ENCODE data around the gene MID2. TPM values are rescaled to one million over a fixed set of nuclear protein-coding genes. Genes with fewer than 3 reads are reported as not detected.

MID2 gene
- total RNA-seq, 1 experiment from 2014 or later = 5.1 TPM

DNA sequence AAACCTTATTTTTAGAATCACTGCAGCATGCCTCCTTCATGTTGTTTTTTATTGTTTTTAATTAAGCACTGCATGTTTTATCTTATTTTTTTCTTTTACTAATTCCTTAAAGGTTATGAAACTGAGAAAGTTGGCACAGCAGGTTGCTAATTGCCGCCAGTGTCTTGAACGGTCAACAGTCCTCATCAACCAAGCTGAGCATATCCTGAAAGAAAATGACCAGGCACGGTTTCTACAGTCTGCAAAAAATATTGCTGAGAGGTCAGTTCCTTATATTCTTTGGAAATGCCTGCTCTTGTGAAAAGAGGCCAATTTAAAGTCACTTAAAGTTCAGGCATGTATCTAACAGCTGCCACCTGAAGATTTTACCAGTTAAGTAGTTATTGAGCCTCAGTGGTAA lies 79.7 kb downstream of the MID2 start:
- no peaks in the 10 kb centered on the region for H3K36me3 ChIP-seq (ENCODE audit: control insufficient read depth in 1 of 2, insufficient read depth in 2 of 2, low read length in 2 of 2)
- POLR2A ChIA-PET = no interaction called here
- intact Hi-C loops (cut with micrococcal nuclease) = no loop called here
- no peaks in the 10 kb centered on the region for H3K4me1 ChIP-seq (ENCODE audit: control insufficient read depth in 1 of 2, insufficient read depth in 2 of 2, low read length in 2 of 2)
- RAD21 ChIA-PET (ENCODE audit: low non-redundant PET in 1 of 2, low total read pairs in 2 of 2, uncharacterized antibody in 2 of 2, unreplicated experiment in 2 of 2) = no interaction called here
- no peak overlapping the region for H3K9ac ChIP-seq (ENCODE audit: low read length)
- H3K27me3 ChIP-seq (ENCODE audit: insufficient read depth, low read length) = no peaks in the 10 kb centered on the region
- no peaks in the 10 kb centered on the region for H3K9me3 ChIP-seq (ENCODE audit: control insufficient read depth in 1 of 2, insufficient read depth in 1 of 2, low read depth in 1 of 2, low read length in 2 of 2)
- no peak overlapping the region for H3K4me2 ChIP-seq (ENCODE audit: low read length)
- no peak overlapping the region for H3K27ac ChIP-seq (ENCODE audit: low read depth, low read length)
- CTCF ChIA-PET = no interaction called here
- ATAC-seq (no peak), DNase-seq (ENCODE audit: low read depth, low spot score) (no peak)
- no peaks in the 10 kb centered on the region for H4K20me1 ChIP-seq (ENCODE audit: insufficient read depth)
- no peak overlapping the region for H2AFZ ChIP-seq (ENCODE audit: low read depth, low read length, poor library complexity, severe bottlenecking)
- TF ChIP-seq CEBPB (IDR thresholded peaks at IDR 0.05; ENCODE audit: low read depth) (no peak), POLR2AphosphoS5 (IDR thresholded peaks at IDR 0.05; ENCODE audit: low read depth, low read length) (no peak), EZH2 (IDR thresholded peaks at IDR 0.05) (no peak), ZFX (IDR thresholded peaks at IDR 0.05) (no peak), CBX3 (IDR thresholded peaks at IDR 0.05; ENCODE audit: low read depth) (no peak), TCF7L2 (IDR thresholded peaks at IDR 0.05; ENCODE audit: borderline replicate concordance, extremely low read depth, insufficient read depth, insufficient read length) (no peak), POLR2A (IDR thresholded peaks at IDR 0.05; ENCODE audit: borderline replicate concordance, extremely low read depth, insufficient read depth, insufficient read length) (no peak), EZH2phosphoT487 (IDR thresholded peaks at IDR 0.05; ENCODE audit: borderline replicate concordance) (no peak), RAD21 (IDR thresholded peaks at IDR 0.05; ENCODE audit: low read depth) (no peak), JUND (IDR thresholded peaks at IDR 0.05) (no peak), EGR1 (IDR thresholded peaks at IDR 0.05; ENCODE audit: low read depth) (no peak), ELF1 (IDR thresholded peaks at IDR 0.05; ENCODE audit: borderline replicate concordance, low read depth) (no peak), FOSL1 (IDR thresholded peaks at IDR 0.05; ENCODE audit: low read depth) (no peak), YY1 (IDR thresholded peaks at IDR 0.05; ENCODE audit: extremely low read depth, insufficient replicate concordance, low read depth, low read length) (no peak), SP1 (IDR thresholded peaks at IDR 0.05; ENCODE audit: low read depth) (no peak)
- TF ChIP-seq, protein P1, sequence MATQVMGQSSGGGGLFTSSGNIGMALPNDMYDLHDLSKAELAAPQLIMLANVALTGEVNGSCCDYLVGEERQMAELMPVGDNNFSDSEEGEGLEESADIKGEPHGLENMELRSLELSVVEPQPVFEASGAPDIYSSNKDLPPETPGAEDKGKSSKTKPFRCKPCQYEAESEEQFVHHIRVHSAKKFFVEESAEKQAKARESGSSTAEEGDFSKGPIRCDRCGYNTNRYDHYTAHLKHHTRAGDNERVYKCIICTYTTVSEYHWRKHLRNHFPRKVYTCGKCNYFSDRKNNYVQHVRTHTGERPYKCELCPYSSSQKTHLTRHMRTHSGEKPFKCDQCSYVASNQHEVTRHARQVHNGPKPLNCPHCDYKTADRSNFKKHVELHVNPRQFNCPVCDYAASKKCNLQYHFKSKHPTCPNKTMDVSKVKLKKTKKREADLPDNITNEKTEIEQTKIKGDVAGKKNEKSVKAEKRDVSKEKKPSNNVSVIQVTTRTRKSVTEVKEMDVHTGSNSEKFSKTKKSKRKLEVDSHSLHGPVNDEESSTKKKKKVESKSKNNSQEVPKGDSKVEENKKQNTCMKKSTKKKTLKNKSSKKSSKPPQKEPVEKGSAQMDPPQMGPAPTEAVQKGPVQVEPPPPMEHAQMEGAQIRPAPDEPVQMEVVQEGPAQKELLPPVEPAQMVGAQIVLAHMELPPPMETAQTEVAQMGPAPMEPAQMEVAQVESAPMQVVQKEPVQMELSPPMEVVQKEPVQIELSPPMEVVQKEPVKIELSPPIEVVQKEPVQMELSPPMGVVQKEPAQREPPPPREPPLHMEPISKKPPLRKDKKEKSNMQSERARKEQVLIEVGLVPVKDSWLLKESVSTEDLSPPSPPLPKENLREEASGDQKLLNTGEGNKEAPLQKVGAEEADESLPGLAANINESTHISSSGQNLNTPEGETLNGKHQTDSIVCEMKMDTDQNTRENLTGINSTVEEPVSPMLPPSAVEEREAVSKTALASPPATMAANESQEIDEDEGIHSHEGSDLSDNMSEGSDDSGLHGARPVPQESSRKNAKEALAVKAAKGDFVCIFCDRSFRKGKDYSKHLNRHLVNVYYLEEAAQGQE (IDR thresholded peaks at IDR 0.05; ENCODE audit: low read depth) = no peak
- TF ChIP-seq, protein P2, sequence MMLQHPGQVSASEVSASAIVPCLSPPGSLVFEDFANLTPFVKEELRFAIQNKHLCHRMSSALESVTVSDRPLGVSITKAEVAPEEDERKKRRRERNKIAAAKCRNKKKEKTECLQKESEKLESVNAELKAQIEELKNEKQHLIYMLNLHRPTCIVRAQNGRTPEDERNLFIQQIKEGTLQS (IDR thresholded peaks at IDR 0.05) = no peak
- TF ChIP-seq, protein P3, sequence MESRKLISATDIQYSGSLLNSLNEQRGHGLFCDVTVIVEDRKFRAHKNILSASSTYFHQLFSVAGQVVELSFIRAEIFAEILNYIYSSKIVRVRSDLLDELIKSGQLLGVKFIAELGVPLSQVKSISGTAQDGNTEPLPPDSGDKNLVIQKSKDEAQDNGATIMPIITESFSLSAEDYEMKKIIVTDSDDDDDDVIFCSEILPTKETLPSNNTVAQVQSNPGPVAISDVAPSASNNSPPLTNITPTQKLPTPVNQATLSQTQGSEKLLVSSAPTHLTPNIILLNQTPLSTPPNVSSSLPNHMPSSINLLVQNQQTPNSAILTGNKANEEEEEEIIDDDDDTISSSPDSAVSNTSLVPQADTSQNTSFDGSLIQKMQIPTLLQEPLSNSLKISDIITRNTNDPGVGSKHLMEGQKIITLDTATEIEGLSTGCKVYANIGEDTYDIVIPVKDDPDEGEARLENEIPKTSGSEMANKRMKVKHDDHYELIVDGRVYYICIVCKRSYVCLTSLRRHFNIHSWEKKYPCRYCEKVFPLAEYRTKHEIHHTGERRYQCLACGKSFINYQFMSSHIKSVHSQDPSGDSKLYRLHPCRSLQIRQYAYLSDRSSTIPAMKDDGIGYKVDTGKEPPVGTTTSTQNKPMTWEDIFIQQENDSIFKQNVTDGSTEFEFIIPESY (IDR thresholded peaks at IDR 0.05; ENCODE audit: extremely low read depth, insufficient replicate concordance, low read length) = no peak
- TF ChIP-seq, protein P4, sequence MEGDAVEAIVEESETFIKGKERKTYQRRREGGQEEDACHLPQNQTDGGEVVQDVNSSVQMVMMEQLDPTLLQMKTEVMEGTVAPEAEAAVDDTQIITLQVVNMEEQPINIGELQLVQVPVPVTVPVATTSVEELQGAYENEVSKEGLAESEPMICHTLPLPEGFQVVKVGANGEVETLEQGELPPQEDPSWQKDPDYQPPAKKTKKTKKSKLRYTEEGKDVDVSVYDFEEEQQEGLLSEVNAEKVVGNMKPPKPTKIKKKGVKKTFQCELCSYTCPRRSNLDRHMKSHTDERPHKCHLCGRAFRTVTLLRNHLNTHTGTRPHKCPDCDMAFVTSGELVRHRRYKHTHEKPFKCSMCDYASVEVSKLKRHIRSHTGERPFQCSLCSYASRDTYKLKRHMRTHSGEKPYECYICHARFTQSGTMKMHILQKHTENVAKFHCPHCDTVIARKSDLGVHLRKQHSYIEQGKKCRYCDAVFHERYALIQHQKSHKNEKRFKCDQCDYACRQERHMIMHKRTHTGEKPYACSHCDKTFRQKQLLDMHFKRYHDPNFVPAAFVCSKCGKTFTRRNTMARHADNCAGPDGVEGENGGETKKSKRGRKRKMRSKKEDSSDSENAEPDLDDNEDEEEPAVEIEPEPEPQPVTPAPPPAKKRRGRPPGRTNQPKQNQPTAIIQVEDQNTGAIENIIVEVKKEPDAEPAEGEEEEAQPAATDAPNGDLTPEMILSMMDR (IDR thresholded peaks at IDR 0.05 in 2 of 3, conservative IDR thresholded peaks at IDR 0.05 in 1 of 3; ENCODE audit: borderline replicate concordance in 1 of 3, insufficient read depth in 1 of 3, low read depth in 2 of 3, low read length in 2 of 3) = no peak
- no TSS peak for BruUV-seq (replicated peaks)
- no peak overlapping the region for H3K4me3 ChIP-seq (replicated peaks in 1 of 2; ENCODE audit: low read depth in 1 of 2, low read length in 2 of 2)
- no peaks in the 10 kb centered on the region for H3K79me2 ChIP-seq (ENCODE audit: insufficient read depth, low read length)
- H3K9me2 ChIP-seq (ENCODE audit: insufficient read depth) = no peaks in the 10 kb centered on the region

All from HCT116 (cell line).